CD4-positive, alpha-beta T cell (primary cell): ENCODE measurements around the gene BET1. TPM values are rescaled to one million over a fixed set of nuclear protein-coding genes. Genes with fewer than 3 reads are reported as not detected.

Experiments used
- ATAC-seq: fragments of 200-7000 bp; cut with Tn5 transposase; one replicate; pipeline ENCODE4 v1.10.0; 2022; ENCODE audit warnings: mild to moderate bottlenecking; ENCODE audit not compliant: poor library complexity
- CTCF ChIA-PET: fragments of 350-600 bp; sonication (Branson Sonifier 250); formaldehyde crosslinking; loops from one replicate; lab custom pipeline; 2021; ENCODE audit warnings: antibody characterized with exemption, inconsistent platforms; lab: Charles Lee
- POLR2A ChIA-PET: fragments of 350-600 bp; sonication (Branson Sonifier 250); formaldehyde crosslinking; loops from one replicate; lab custom pipeline; 2021; ENCODE audit warnings: antibody characterized with exemption, inconsistent platforms; lab: Charles Lee
- DNase-seq, 14 experiments: peaks; one replicate each; pipeline ENCODE4 v3.0.0-alpha.2; 2013 to 2020; ENCODE audit warnings: mixed read lengths in 2 of 14
- H3K27ac ChIP-seq, 2 donors: one replicate each; pipeline versions ENCODE4 v1.5.1 to v1.7.0; 2013; ENCODE audit warnings: low read length in 2 of 2, low read depth in 1 of 2, mild to moderate bottlenecking in 1 of 2
- H3K27me3 ChIP-seq, 2 experiments: 1 replicate in 1 of 2; 2 replicates in 1 of 2; pipeline versions ENCODE4 v1.6.1 to v1.7.0; 2013; ENCODE audit warnings: low read length in 2 of 2, control low read depth in 1 of 2, mild to moderate bottlenecking in 1 of 2, moderate library complexity in 1 of 2; ENCODE audit not compliant: insufficient read depth in 2 of 2, control insufficient read depth in 1 of 2
- H3K36me3 ChIP-seq: one replicate; pipeline ENCODE4 v1.6.1; 2013; ENCODE audit warnings: low read length, control low read depth; ENCODE audit not compliant: insufficient read depth
- H3K4me1 ChIP-seq: one replicate; pipeline ENCODE4 v1.6.1; 2013; ENCODE audit warnings: low read length, control low read depth; ENCODE audit not compliant: insufficient read depth
- H3K4me3 ChIP-seq: one replicate; pipeline ENCODE4 v1.5.1; 2013; ENCODE audit warnings: mild to moderate bottlenecking, low read length, moderate library complexity
- H3K9me3 ChIP-seq, 2 experiments: 1 replicate in 1 of 2; 2 replicates in 1 of 2; pipeline versions ENCODE4 v1.6.1 to v1.7.0; 2013; ENCODE audit warnings: low read length in 2 of 2, mild to moderate bottlenecking in 2 of 2, control low read depth in 1 of 2, moderate library complexity in 1 of 2; ENCODE audit not compliant: control insufficient read depth in 1 of 2, insufficient read depth in 1 of 2
- H3K27ac Mint-ChIP-seq: one replicate; pipeline ENCODE4 v1.8.0; 2020; ENCODE audit warnings: mixed read lengths
- H3K27me3 Mint-ChIP-seq: one replicate; pipeline ENCODE4 v1.8.0; 2021; ENCODE audit warnings: mixed read lengths
- H3K36me3 Mint-ChIP-seq: one replicate; pipeline ENCODE4 v1.8.0; 2021; ENCODE audit warnings: low read depth, mixed read lengths
- H3K4me1 Mint-ChIP-seq: one replicate; pipeline ENCODE4 v1.8.0; 2021; ENCODE audit warnings: low read depth, mixed read lengths
- H3K4me3 Mint-ChIP-seq: one replicate; pipeline ENCODE4 v1.8.0; 2020; ENCODE audit warnings: mild to moderate bottlenecking, mixed read lengths
- H3K9me3 Mint-ChIP-seq: one replicate; pipeline ENCODE4 v1.8.0; 2020; ENCODE audit warnings: mixed read lengths
- intact Hi-C, 2 experiments: fragments of 100-400 bp; cut with DNase I in 1 of 2; cut with micrococcal nuclease in 1 of 2; formaldehyde crosslinking; loops; one replicate each; pipeline versions ENCODE4 v1.15.1 to v1.9.0; 2023 to 2025; cut with DNase I, micrococcal nuclease
- total RNA-seq, 174 experiments: library from RNA in 2 of 174; stranded (reverse) in 2 of 174; gene quantifications; one replicate each; pipeline ENCODE4 v1.2.3 and lab custom pipeline; 2021 to 2026
- TF ChIP-seq, protein P1 (sequence below): fragments of 200-600 bp; IDR thresholded peaks from one replicate; pipeline ENCODE4 v1.8.0; 2022; ENCODE audit warnings: antibody characterized with exemption, mild to moderate bottlenecking

BET1 gene
- total RNA-seq, 2 experiments from 2014 or later = 7.4 to 9.5 TPM

DNA sequence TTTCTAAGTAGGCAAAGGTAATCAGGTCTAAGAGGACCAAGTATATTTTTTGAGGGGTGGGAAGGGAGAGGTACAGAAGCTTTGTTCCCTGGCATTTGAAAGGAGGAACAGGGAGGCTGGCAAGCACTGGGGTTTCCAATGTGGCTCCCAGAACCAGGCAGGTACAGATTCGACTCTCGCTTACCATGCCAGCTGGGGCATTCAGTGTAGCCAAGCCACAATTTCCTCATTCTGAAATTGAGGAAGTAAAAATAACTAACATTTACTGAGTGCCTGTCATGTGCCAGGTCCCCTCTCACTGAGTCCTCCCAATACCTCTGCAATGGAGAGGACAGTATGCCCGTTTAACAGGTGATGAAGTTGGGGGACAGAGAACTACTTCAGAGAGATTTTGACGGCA is 45.9 kb upstream of the BET1 start:
- Mint-ChIP-seq H3K4me3 (no peak overlapping the region), H3K36me3 (no peaks in the 10 kb centered on the region), H3K9me3 (no peaks in the 10 kb centered on the region), H3K4me1 (no peaks in the 10 kb centered on the region), H3K27ac (no peak overlapping the region), H3K27me3 (peaks cover 42% of the 10 kb centered on the region)
- Histone ChIP-seq H3K9me3 (no peaks in the 10 kb centered on the region), H3K27ac (no peak overlapping the region), H3K36me3 (no peaks in the 10 kb centered on the region), H3K27me3 (peaks cover 0 to 10% of the 10 kb centered on the region in 2 experiments), H3K4me3 (no peak overlapping the region), H3K4me1 (no peaks in the 10 kb centered on the region)
- no peak for ATAC-seq
- TF ChIP-seq, protein P1, sequence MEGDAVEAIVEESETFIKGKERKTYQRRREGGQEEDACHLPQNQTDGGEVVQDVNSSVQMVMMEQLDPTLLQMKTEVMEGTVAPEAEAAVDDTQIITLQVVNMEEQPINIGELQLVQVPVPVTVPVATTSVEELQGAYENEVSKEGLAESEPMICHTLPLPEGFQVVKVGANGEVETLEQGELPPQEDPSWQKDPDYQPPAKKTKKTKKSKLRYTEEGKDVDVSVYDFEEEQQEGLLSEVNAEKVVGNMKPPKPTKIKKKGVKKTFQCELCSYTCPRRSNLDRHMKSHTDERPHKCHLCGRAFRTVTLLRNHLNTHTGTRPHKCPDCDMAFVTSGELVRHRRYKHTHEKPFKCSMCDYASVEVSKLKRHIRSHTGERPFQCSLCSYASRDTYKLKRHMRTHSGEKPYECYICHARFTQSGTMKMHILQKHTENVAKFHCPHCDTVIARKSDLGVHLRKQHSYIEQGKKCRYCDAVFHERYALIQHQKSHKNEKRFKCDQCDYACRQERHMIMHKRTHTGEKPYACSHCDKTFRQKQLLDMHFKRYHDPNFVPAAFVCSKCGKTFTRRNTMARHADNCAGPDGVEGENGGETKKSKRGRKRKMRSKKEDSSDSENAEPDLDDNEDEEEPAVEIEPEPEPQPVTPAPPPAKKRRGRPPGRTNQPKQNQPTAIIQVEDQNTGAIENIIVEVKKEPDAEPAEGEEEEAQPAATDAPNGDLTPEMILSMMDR = no peak
- peak in 2 of 14 experiments; percentile 35 for DNase-seq
- CTCF ChIA-PET = no interaction called here
- intact Hi-C loops = no loop called here
- POLR2A ChIA-PET = no interaction called here

DNA sequence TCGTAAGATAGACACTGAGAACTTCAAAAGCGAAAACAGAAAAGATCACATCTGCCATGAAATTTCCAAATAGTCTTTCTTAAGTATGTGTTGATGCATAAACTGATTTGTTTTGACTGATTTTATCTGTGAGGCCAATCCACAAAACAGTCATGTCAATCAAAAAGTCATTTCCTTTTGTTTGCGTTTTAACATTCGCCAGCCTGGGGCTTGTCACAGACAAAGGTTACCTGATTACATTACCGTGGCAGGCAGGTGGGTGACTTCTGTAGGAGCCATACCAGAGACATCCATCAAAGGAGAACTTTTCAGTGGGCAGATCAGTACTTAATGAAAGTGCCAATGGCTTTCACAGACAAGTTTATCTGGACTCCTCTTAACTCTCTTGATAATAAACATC is 45.5 kb upstream of the BET1 start:
- TF ChIP-seq, protein P1 = no peak
- POLR2A ChIA-PET = no interaction called here
- no peak overlapping the region for H3K27ac Mint-ChIP-seq
- H3K4me3 Mint-ChIP-seq = no peak overlapping the region
- H3K36me3 Mint-ChIP-seq = no peaks in the 10 kb centered on the region
- Histone ChIP-seq H3K27me3 (peaks cover 0 to 10% of the 10 kb centered on the region in 2 experiments), H3K4me3 (no peak overlapping the region), H3K27ac (no peak overlapping the region), H3K4me1 (no peaks in the 10 kb centered on the region), H3K36me3 (no peaks in the 10 kb centered on the region), H3K9me3 (no peaks in the 10 kb centered on the region)
- H3K4me1 Mint-ChIP-seq = no peaks in the 10 kb centered on the region
- intact Hi-C loops = no loop called here
- H3K27me3 Mint-ChIP-seq = peaks cover 42% of the 10 kb centered on the region
- no peaks in the 10 kb centered on the region for H3K9me3 Mint-ChIP-seq
- ATAC-seq = no peak
- DNase-seq = no peak
- CTCF ChIA-PET = no interaction called here

DNA sequence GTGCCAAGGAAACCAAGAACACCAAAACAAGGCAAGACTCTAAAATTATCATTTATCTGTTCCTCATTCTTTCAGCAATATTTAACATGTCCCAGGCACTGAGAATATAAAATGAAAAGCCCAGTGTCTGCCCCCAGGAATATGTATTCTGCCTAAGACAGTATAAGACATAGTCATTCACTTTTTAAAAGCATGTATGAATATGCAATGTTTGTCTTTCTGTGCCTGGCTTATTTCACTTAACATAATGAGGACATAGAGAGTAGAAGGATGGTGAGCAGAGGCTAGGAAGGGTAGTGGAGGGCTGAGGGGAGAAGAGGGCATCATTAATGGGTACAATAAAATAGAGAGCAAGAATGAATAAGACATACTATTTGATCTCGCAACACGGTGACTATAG is 44.6 kb upstream of the BET1 start:
- no peak overlapping the region for H3K4me3 ChIP-seq
- TF ChIP-seq, protein P1 = no peak
- Mint-ChIP-seq H3K27ac (no peak overlapping the region), H3K4me1 (no peaks in the 10 kb centered on the region), H3K36me3 (no peaks in the 10 kb centered on the region), H3K27me3 (peaks cover 36% of the 10 kb centered on the region), H3K4me3 (no peak overlapping the region), H3K9me3 (no peaks in the 10 kb centered on the region)
- DNase-seq (no peak), ATAC-seq (no peak)
- no peaks in the 10 kb centered on the region for H3K36me3 ChIP-seq
- H3K27me3 ChIP-seq = peaks cover 0 to 10% of the 10 kb centered on the region in 2 experiments
- H3K27ac ChIP-seq = no peak overlapping the region
- ChIA-PET POLR2A (no interaction called here), CTCF (no interaction called here)
- intact Hi-C loops = no loop called here
- no peaks in the 10 kb centered on the region for H3K9me3 ChIP-seq
- no peaks in the 10 kb centered on the region for H3K4me1 ChIP-seq
